Measurements from ENCODE around the gene FAM135A. TPM values are rescaled to one million over a fixed set of nuclear protein-coding genes. Genes with fewer than 3 reads are reported as not detected.

The FAM135A gene
- polyA plus RNA-seq, 2 of the 4 experiments (the other 2 are of a cell fraction), result 11.3 to 33.6 TPM

GRCh38 chr6:70371454-70372105 is 41.7 kb upstream of the FAM135A start (continued):
- TF ChIP-seq SREBF2 (IDR thresholded peaks at IDR 0.05) (no peak), MAZ (IDR thresholded peaks at IDR 0.05; ENCODE audit: borderline replicate concordance, low read depth, low read length) (no peak), KDM5A (IDR thresholded peaks at IDR 0.05) (no peak), E2F6 (IDR thresholded peaks at IDR 0.05; ENCODE audit: borderline replicate concordance, low read depth) (no peak), PHF8 (IDR thresholded peaks at IDR 0.05; ENCODE audit: borderline replicate concordance, low read depth) (no peak), TFCP2L1 (CRISPR knock-in tag; IDR thresholded peaks at IDR 0.05) (no peak), JUN (IDR thresholded peaks at IDR 0.05) (no peak), RFX5 (IDR thresholded peaks at IDR 0.05) (no peak), CHD4 (IDR thresholded peaks at IDR 0.05; ENCODE audit: borderline replicate concordance) (no peak), ZC3H11A (IDR thresholded peaks at IDR 0.05) (no peak), HOXB5 (CRISPR knock-in tag; IDR thresholded peaks at IDR 0.05) (no peak), FOSL2 (IDR thresholded peaks at IDR 0.05) (no peak), FOSL2 (CRISPR knock-in tag; IDR thresholded peaks at IDR 0.05) (0 out of 2 replicates have a peak, but pooled peaks have one; percentile 11), MAX (IDR thresholded peaks at IDR 0.05) (no peak), EHMT2 (IDR thresholded peaks at IDR 0.05; ENCODE audit: low read depth) (no peak), ZSCAN20 (CRISPR knock-in tag; IDR thresholded peaks at IDR 0.05) (no peak), ELK1 (IDR thresholded peaks at IDR 0.05; ENCODE audit: low read depth, low read length) (no peak), POLR2AphosphoS2 (conservative IDR thresholded peaks at IDR 0.05; ENCODE audit: low read length) (no peak), REST (IDR thresholded peaks at IDR 0.05) (no peak), HEYL (CRISPR knock-in tag; IDR thresholded peaks at IDR 0.05) (no peak), GATA3 (IDR thresholded peaks at IDR 0.05; ENCODE audit: borderline replicate concordance) (no peak), RAD21 (conservative IDR thresholded peaks at IDR 0.05 in 1 of 2, IDR thresholded peaks at IDR 0.05 in 1 of 2) (peak; percentile 53 to 59), HDAC2 (IDR thresholded peaks at IDR 0.05) (no peak)

GRCh38 chr6:70375166-70375565 is 38.1 kb upstream of the FAM135A start:
- H3K27ac ChIP-seq, result peak overlapping the region; percentile 9 to 42; a peak in 2 of 6 replicates
- FAIRE-seq, result no peak
- ChIA-PET POLR2A (no interaction called here), CTCF (interaction anchor here (0.9 to 1.2 kb wide), 2 partner anchors 14 to 19 kb away, joined by 3 read pairs; no protein-coding TSS in a partner anchor)
- no peak for DNase-seq (ENCODE audit: low read depth in 1 of 2, low spot score in 1 of 2)
- peak overlapping the region; percentile 38 for H3K4me2 ChIP-seq
- peaks cover 24% of the 10 kb centered on the region for H3K4me1 ChIP-seq
- WGBS (ENCODE audit: missing lambda C conversion rate), result 51% methylated on average over 3 of the region's 3 CpGs
- peak; percentile 78 to 88 for ATAC-seq
- no peaks in the 10 kb centered on the region for H3K9me3 ChIP-seq
- no peak overlapping the region for H3K4me3 ChIP-seq
- TF ChIP-seq CEBPB (IDR thresholded peaks at IDR 0.05), result no peak
- no peak for TF ChIP-seq HDAC2 (IDR thresholded peaks at IDR 0.05)
- no peak for TF ChIP-seq CHD4 (IDR thresholded peaks at IDR 0.05; ENCODE audit: borderline replicate concordance)
- no peak for TF ChIP-seq EP300 (IDR thresholded peaks at IDR 0.05)
- no peak for TF ChIP-seq FOSL2 (IDR thresholded peaks at IDR 0.05)
- TF ChIP-seq FOSL2 (CRISPR knock-in tag; IDR thresholded peaks at IDR 0.05), result peak; percentile 45
- no peak for TF ChIP-seq ATOH8 (CRISPR knock-in tag; IDR thresholded peaks at IDR 0.05; ENCODE audit: low read depth)
- TF ChIP-seq MYC (IDR thresholded peaks at IDR 0.05; ENCODE audit: borderline replicate concordance, low read length), result no peak
- TF ChIP-seq TFCP2L1 (CRISPR knock-in tag; IDR thresholded peaks at IDR 0.05), result no peak
- TF ChIP-seq HOXB13 (CRISPR knock-in tag; IDR thresholded peaks at IDR 0.05; ENCODE audit: low read depth), result no peak
- TF ChIP-seq JUNB (IDR thresholded peaks at IDR 0.05), result 0 out of 2 replicates have a peak, but pooled peaks have one; percentile 19
- TF ChIP-seq ELK1 (IDR thresholded peaks at IDR 0.05; ENCODE audit: low read depth, low read length), result no peak
- TF ChIP-seq ZFP36 (IDR thresholded peaks at IDR 0.05; ENCODE audit: borderline replicate concordance, partially characterized antibody), result no peak
- no peak for TF ChIP-seq HES2 (IDR thresholded peaks at IDR 0.05)
- TF ChIP-seq EHF (CRISPR knock-in tag; IDR thresholded peaks at IDR 0.05), result no peak
